Mesodermal cell (in vitro differentiated cells): ENCODE data around the gene C5orf22. TPM values are rescaled to one million over a fixed set of nuclear protein-coding genes. Genes with fewer than 3 reads are reported as not detected.

Experiments
- H3K27ac ChIP-seq: 2 replicates; pipeline ENCODE4 v1.7.0; 2013; ENCODE audit warnings: mild to moderate bottlenecking, low read depth, low read length, moderate library complexity; ENCODE audit not compliant: severe bottlenecking
- H3K36me3 ChIP-seq: 2 replicates; pipeline ENCODE4 v1.7.1; 2013; ENCODE audit warnings: mild to moderate bottlenecking, low read length, moderate library complexity; ENCODE audit not compliant: control insufficient read depth, insufficient read depth
- H3K4me1 ChIP-seq: one replicate; pipeline ENCODE4 v1.7.1; 2013; ENCODE audit warnings: mild to moderate bottlenecking, low read length; ENCODE audit not compliant: insufficient read depth, control insufficient read depth, poor library complexity, severe bottlenecking
- H3K4me3 ChIP-seq: 2 replicates; pipeline ENCODE4 v1.7.0; 2013; ENCODE audit warnings: low read length, control low read depth, mild to moderate bottlenecking; ENCODE audit not compliant: insufficient read depth, poor library complexity, severe bottlenecking; ENCODE audit errors: extremely low read depth
- H3K9me3 ChIP-seq: 2 replicates; pipeline ENCODE4 v1.7.1; 2013; ENCODE audit warnings: mild to moderate bottlenecking, low read length, moderate library complexity; ENCODE audit not compliant: control insufficient read depth
- WGBS, 2 experiments: methylation state at CpG; one replicate each; pipeline ENCODE4 v1.1.5; 2013; ENCODE audit warnings: missing lambda C conversion rate in 2 of 2; ENCODE audit not compliant: insufficient coverage in 2 of 2; 5-methylcytosine and 5-hydroxymethylcytosine counted together
- polyA plus RNA-seq, 2 experiments: library from polyadenylated mRNA; stranded (reverse); fragments of 50-300 nt; gene quantifications; one replicate each; pipeline ENCODE4 v1.2.3, GENCODE V29; 2013

The C5orf22 gene
- 26.9 TPM for polyA plus RNA-seq (2013, experiment 1 of 2)
- 26.2 TPM for polyA plus RNA-seq (2013, experiment 2 of 2)

DNA sequence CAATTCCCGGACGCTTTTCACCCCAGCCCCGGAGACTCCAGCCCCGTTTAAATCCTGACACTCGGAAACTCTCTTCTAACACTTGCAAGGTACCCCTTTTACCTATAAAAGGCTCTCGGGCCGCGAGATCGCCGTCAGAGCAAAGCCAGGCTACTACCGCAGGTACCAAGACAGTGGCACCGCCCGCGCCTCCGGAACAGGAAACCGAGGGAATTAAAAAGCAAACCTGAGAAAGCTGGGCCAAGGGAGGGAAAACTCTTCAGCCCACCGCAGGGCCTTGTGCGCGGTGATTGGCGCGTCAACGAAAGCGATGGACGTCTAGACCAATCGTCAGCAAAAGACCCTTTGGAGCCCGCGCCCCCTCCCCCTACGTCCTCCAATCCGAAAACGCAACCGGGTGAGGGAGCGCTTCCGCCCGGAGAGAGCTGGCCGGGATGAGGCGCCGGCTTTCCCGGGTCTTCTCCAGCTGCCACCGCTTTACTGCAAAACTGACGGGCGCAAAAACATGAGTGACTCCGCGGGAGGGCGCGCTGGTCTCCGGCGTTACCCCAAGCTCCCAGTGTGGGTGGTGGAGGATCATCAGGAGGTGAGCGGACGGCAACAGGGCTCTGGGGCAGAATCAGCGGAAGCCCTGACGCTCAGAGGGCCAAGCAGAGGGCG is at the start of gene C5orf22, which contains the start of gene DROSHA:
C5orf22 (plus strand) TSS at position 414 of the 660 bp plus-strand sequence; CDS start at position 506, 92 bp downstream.
DROSHA (minus strand) TSS at position 206 of the 660 bp plus-strand sequence. CDS start 3,034 bp downstream, outside the sequence.
- Histone ChIP-seq H3K27ac (peak within 1 kb of the TSS; percentile 86), H3K36me3 (peaks cover 61% of the 10 kb centered on the region), H3K9me3 (no peaks in the 10 kb centered on the region), H3K4me3 (peak within 1 kb of the TSS; percentile 74), H3K4me1 (peaks cover 9% of the 10 kb centered on the region)
- WGBS, 2 experiments, result 1% methylated on average over 42 to 51 of the region's 52 CpGs

DNA sequence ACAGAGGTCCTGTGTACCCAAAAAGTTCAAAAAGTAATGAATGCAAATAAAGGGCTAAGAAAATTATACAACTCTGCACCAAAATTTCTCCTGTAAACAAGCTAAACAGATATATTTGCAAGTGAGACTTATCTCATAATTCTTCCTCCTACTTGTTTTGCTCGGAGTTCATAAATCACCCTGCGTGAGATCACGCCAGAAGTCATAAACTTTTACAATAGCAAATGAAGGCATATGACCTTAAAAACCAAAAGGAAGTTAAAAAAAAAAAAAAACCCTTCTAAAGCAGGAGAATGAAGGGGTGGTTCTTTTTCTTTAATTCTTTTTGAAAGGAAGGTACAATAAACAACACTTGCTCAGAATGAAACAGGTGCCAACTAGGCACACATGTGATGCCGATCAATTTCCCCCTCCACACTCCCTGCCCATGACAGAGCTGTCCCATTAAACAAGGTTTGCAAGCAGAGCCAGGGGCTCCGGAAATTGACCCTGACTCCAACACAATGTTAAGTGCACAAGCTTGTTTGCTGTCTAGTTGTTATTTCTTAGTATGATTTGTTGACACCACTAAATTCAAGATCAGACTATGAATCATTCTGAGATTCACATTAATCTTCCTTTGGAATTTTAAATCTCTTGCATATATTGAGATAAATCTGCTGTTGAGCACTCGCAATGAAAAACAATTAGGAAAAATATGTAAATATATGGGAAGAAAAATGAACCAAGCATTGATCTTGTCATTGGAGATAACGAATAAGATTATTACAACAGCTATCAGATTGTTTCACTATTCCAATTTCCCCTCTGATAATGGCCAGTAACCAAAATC is 46.5 kb upstream of the C5orf22 start:
- no peaks in the 10 kb centered on the region for H3K9me3 ChIP-seq
- H3K27ac ChIP-seq, result no peak overlapping the region
- H3K4me1 ChIP-seq, result no peaks in the 10 kb centered on the region
- H3K4me3 ChIP-seq, result no peak overlapping the region
- peaks cover 62% of the 10 kb centered on the region for H3K36me3 ChIP-seq
- no CpG with 5 or more reads among the region's 7 CpGs for WGBS, 2 experiments

DNA sequence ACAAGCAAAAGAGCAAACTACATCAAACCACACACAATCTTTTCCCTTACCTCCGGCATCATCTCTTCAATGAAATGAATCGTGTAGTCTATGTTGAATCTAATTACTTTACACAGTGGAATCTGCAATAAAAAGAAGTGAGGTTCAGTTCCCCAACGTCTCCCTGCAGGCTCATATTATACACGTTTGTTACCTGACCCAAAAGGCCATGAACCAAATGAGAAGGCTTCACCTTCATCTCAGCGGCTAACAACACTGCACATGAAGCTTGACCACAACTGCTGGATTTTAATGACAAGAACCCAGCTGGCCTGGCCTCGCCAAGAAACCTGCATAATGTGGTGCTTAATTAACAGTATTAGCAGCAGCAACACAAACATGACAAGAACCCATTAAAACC is 45.7 kb upstream of the C5orf22 start:
- Histone ChIP-seq H3K27ac (no peak overlapping the region), H3K4me1 (no peaks in the 10 kb centered on the region), H3K36me3 (peaks cover 69% of the 10 kb centered on the region), H3K4me3 (no peak overlapping the region), H3K9me3 (no peaks in the 10 kb centered on the region)
- WGBS, 2 experiments, result 87% methylated on average over 5 of the region's 6 CpGs; no CpG with 5 or more reads in 1 of the 2 experiments

DNA sequence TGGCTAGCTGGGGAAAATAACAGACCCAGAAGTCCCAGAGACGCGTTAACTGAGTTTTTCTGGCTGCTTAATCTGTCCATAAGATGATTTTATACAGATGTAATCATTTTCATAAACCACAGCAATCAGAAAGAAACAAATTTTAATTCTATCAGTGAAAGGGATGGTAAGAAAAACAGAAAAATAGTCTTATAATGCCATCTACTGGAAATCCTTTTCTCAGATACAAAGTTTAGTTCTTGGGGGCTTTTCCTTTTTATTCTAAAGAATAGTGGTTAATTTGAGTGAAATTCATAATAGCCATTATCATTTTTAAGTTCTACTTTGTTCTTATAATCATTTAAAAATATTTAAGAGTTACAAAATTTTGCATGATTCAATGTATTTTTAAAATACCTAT is 44.6 kb upstream of the C5orf22 start:
- peaks cover 71% of the 10 kb centered on the region for H3K36me3 ChIP-seq
- WGBS, 2 experiments, result no CpG with 5 or more reads among the region's 2 CpGs

DNA sequence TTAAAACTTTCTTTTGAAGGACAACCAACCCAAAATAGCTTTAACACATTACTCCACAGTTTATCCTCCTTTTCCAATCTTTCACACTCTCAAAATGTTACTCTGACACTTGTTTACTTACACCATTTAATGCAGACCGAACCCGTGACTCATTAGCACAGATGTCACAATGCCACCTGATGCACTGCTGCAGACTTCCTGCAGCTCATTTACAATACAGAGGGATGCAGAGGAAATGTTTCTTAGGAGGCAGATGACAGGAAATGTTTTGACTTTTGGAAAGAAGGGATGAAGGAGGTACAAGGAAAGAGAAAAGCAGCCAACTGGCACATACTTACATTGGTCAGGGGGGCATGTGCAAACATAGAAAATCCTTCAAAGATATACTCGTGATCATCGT is 39.2 kb upstream of the C5orf22 start:
- Histone ChIP-seq H3K9me3 (no peaks in the 10 kb centered on the region), H3K4me3 (no peak overlapping the region), H3K27ac (no peak overlapping the region), H3K36me3 (peaks cover 80% of the 10 kb centered on the region), H3K4me1 (no peaks in the 10 kb centered on the region)
- WGBS, 2 experiments, result 67 to 71% methylated on average over 2 to 4 of the region's 4 CpGs

More for the DNA sequence above, 44.6 kb upstream of the C5orf22 start:
- Histone ChIP-seq H3K4me1 (no peaks in the 10 kb centered on the region), H3K4me3 (no peak overlapping the region), H3K27ac (no peak overlapping the region), H3K9me3 (no peaks in the 10 kb centered on the region)

DNA sequence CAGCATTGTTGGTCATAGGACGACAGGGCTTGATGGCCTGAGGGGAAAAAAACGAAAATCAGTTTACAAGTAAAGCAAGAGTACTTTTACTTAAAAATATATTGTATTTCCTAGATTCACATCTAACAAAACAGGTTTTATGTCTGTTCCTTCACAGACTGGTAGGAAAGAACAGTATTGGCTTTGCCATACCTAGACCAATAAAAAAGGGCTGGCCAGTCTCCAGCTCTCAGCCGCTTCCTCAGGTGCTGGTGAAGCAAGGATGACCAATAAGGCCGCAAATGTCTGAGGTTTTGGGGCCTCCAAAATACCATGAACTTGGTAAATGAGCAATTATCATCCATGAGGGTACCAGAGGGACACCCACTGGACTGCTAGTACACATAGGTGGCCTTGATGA is 36.8 kb upstream of the C5orf22 start:
- 100% methylated on average over 2 of the region's 4 CpGs for WGBS, 2 experiments
- no peaks in the 10 kb centered on the region for H3K4me1 ChIP-seq
- H3K4me3 ChIP-seq, result no peak overlapping the region
- H3K36me3 ChIP-seq, result peaks cover 86% of the 10 kb centered on the region
- H3K27ac ChIP-seq, result no peak overlapping the region
- H3K9me3 ChIP-seq, result no peaks in the 10 kb centered on the region

DNA sequence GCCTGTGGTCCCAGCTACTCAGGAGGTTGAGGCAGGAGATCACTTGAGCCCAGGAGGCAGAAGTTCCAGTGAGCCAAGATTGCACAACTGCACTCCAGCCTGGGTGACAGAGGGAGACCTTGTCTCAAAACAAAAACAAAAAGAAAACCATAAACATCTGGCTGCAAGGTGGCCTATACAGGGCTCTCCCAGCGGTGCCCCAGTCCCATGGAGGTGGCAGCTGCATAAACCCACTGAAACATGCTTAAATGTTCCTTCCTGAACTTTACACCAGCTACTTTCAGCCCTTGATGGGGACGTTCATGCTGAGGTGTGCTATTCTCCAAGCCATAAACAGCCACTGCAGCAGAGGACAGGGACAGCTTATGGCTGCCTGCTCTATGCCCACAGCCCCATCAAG is 35.8 kb upstream of the C5orf22 start:
- Histone ChIP-seq H3K9me3 (no peaks in the 10 kb centered on the region), H3K36me3 (peaks cover 86% of the 10 kb centered on the region), H3K27ac (no peak overlapping the region), H3K4me3 (no peak overlapping the region), H3K4me1 (no peaks in the 10 kb centered on the region)
- WGBS, 2 experiments, result 81 to 100% methylated on average over 1 to 2 of the region's 2 CpGs

DNA sequence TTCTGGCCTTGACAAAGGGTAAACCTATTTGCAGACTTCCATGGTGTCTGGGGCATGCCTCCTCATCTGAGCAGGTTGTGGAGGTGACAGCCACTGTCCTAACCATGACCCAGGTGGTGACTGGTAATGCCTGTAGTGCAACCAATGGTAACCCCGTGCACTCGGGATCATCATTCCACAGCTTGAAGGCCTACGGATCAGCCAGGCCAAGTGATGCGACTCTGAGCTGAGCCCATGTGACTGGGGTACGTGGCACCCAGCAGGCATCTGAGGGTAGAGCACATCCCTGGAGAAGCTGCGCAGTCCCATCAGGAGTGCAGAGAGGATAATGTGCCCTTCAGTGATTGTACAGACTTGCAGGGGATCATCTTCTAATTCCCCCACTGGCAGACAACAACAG is 35.2 kb upstream of the C5orf22 start:
- Histone ChIP-seq H3K36me3 (peaks cover 88% of the 10 kb centered on the region), H3K9me3 (no peaks in the 10 kb centered on the region), H3K4me3 (no peak overlapping the region), H3K4me1 (no peaks in the 10 kb centered on the region), H3K27ac (no peak overlapping the region)
- WGBS, 2 experiments, result 91 to 100% methylated on average over 5 to 6 of the region's 6 CpGs

DNA sequence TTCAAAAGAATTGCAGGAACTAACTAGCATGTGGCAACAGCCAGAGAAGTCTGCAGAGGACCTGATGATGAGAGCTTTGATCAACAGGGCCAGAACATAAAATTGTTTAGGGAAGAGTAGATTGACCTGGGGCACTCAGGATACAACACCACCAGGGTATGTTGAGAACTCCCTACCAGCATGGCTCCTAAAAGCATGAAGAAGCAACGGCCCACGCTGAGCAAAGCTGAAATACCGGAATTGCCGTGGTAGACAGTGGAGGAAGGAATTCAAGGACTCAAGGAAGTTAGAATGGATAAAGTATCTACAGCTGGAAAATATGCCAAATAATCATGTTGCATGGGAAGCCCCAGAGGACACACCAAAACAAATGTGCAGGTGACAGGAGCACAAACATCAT is 31.8 kb upstream of the C5orf22 start:
- Histone ChIP-seq H3K9me3 (no peaks in the 10 kb centered on the region), H3K36me3 (peaks cover 97% of the 10 kb centered on the region), H3K4me3 (no peak overlapping the region), H3K4me1 (no peaks in the 10 kb centered on the region), H3K27ac (no peak overlapping the region)
- 98 to 100% methylated on average over 4 of the region's 4 CpGs for WGBS, 2 experiments

DNA sequence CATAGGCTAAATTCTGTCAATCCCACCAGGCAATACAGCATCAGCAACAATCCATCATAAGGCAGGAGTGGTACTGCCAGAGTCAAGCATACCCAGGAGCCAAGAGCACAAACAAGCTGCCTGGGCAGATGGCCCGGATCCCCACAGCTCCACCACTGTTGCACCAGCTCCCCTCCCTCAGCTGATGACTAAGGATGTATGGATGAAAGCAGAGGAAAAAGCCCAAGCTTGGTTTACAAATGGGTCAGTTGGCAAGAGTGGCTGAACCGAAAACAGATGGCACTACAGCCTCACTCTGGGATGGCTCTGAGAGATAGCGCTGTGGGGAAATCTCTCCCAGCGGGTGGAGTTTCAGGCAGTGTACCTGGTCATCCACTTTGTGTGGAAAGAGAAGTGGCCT is 29.6 kb upstream of the C5orf22 start:
- Histone ChIP-seq H3K4me3 (no peak overlapping the region), H3K36me3 (peaks cover 81% of the 10 kb centered on the region), H3K9me3 (no peaks in the 10 kb centered on the region), H3K4me1 (no peaks in the 10 kb centered on the region), H3K27ac (no peak overlapping the region)
- WGBS, 2 experiments, result 91 to 100% methylated on average over 3 to 4 of the region's 4 CpGs
